Loucy (cell line): ENCODE data around the gene TRMT5.

Experiments
- CTCF ChIP-seq: fragments of 200-600 bp; sonication (generic); conservative IDR thresholded peaks from 2 replicates; pipeline ENCODE4 v1.5.1; 2014; ENCODE audit warnings: mild to moderate bottlenecking, antibody characterized with exemption, low read length
- EZH2phosphoT487 ChIP-seq: fragments of 200-600 bp; IDR thresholded peaks from 2 replicates; pipeline ENCODE4 v1.6.1; 2018; ENCODE audit warnings: antibody characterized with exemption, mild to moderate bottlenecking, moderate library complexity, borderline replicate concordance

GRCh38 chr14:60925286-60925685 is 55.6 kb downstream of the TRMT5 start:
- no peak for TF ChIP-seq CTCF
- TF ChIP-seq EZH2phosphoT487, result no peak
